ENCODE results near the gene IPO11.

GRCh38 chr5:62371409-62371808 is 41.2 kb upstream of the IPO11 start:
- TF ChIP-seq POLR2A (IDR thresholded peaks at IDR 0.05) = no peak
- TF ChIP-seq, protein P1, sequence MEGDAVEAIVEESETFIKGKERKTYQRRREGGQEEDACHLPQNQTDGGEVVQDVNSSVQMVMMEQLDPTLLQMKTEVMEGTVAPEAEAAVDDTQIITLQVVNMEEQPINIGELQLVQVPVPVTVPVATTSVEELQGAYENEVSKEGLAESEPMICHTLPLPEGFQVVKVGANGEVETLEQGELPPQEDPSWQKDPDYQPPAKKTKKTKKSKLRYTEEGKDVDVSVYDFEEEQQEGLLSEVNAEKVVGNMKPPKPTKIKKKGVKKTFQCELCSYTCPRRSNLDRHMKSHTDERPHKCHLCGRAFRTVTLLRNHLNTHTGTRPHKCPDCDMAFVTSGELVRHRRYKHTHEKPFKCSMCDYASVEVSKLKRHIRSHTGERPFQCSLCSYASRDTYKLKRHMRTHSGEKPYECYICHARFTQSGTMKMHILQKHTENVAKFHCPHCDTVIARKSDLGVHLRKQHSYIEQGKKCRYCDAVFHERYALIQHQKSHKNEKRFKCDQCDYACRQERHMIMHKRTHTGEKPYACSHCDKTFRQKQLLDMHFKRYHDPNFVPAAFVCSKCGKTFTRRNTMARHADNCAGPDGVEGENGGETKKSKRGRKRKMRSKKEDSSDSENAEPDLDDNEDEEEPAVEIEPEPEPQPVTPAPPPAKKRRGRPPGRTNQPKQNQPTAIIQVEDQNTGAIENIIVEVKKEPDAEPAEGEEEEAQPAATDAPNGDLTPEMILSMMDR (IDR thresholded peaks at IDR 0.05) = no peak
- TF ChIP-seq EP300 (IDR thresholded peaks at IDR 0.05) = no peak

Data from ovary (tissue), 3 donors.